HTERT RPE-1 (cell line): ENCODE data around the gene SFTPB.
"Not testable (repeated sequence)": the region's sequence is repeated elsewhere in the genome, so short reads cannot be mapped to it uniquely, and the experiment has no call there.

Experiments used
- in situ Hi-C: fragments of 300-500 bp; cut with MboI; formaldehyde crosslinking; loops from 4 replicates; pipeline ENCODE4 v1.14.3; 2020; ENCODE audit warnings: low sequenced_read_pairs

SFTPB gene

GRCh38 chr2:85678794-85679672 is 11.0 kb upstream of the SFTPB start:
- in situ Hi-C loops = no loop called here

DNA sequence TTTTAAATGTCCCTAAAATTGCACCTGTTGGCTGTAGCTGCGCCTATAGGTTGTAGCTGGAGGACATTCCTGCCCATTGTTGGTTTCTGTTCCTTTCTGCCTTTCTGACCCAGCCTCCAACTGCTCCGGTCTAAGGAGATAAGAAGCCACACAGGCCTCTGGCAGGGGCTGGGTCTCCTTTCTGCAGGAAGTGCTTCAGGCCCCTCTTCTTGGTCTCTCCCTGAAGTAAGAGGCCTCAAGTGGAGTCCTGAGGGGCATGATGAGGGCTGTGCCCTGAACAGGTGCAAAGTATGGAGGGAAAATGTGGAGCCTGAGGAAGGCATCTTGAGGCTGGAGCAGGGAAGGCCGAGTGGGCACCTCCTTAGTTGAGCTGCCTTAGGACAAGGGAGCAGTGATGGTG is 10.4 kb upstream of the SFTPB start:
- in situ Hi-C loops = no loop called here

- in situ Hi-C loops = no loop called here
Observed at GRCh38 chr2:85675866-85676548, 8.0 kb upstream of the SFTPB start.

GRCh38 chr2:85675427-85675826 is 7.4 kb upstream of the SFTPB start:
- in situ Hi-C loops = no loop called here

DNA sequence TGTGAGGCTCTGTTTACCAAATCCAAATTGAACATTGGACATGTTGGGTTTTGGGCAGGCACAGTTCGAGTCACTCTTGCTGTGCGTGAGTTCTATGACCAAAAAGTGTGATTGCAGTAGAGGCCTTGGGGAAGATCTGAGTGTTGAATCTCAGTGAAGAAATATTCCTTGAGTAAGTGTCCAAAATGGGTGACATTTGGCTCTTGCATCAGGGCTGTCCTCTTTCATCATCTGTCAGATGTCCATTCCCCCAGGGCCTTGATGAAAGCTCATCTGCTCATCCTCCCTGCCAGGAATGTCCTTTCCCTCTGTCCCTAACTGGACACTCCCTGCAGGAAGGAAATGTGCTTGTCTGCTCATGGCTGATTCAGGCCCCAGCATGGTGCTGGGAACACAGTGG is 6.4 kb upstream of the SFTPB start:
- in situ Hi-C loops = no loop called here

GRCh38 chr2:85673716-85674375 is 5.8 kb upstream of the SFTPB start:
- in situ Hi-C loops = no loop called here

DNA sequence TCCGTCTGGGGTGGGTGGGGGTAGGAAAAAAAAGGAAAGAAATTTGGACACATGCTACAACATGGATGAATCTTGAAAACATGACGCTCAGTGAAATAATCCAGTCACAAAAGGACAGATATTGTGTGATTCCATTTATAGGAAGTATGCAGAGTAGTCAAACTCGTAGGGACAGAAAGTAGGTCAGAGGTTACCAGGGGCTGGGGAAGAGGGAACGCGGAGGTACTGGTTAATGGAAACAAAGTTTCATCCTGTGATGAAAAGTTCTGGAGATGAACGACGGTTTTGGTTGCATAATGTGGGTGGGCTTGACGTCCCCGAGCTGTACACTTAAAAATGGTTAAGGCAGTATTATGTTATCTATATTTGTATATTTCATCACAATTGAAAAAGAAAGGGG is 4.5 kb upstream of the SFTPB start:
- in situ Hi-C loops = no loop called here

DNA sequence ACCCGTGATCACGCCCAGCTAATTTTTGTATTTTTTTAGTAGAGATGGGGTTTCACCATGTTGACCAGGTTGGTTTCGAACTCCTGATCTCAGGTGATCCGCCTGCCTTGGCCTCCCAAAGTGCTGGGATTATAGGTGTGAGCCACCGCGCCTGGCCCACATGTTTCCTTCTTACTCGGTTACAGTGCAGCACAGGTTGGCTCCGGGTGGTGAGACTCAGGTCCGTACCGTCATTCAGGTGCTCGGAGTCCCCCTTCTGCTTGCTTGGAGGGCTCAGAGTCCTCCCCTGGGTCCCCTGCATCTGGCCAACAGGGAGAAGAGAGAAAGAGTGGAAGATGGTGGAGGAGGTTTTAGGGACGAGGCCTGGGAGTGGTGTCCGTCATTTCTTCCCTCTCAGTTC is 2.4 kb upstream of the SFTPB start:
- in situ Hi-C loops = not testable (repeated sequence)

DNA sequence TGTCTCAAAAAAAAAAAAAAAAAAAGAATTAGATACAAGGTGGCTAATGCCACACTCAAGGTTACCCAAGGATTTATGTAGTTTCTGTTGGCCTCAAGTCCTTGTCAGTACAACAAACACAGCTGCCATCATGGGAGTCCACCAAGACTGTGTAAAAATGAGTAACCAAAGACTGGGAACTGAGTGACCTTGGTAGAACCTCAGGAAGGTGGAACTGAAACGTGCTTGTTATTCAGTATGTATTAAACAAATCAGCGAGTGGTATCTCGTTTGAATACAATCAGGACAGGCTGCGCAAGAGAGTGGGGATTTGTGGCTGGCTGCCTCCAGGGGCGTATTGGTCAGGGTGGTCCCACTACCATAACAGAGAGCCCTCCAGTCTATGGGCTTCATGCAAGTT is 1.6 kb upstream of the SFTPB start:
- in situ Hi-C loops = no loop called here

GRCh38 chr2:85668857-85669142 is 801 bp upstream of the SFTPB start:
- in situ Hi-C loops = no loop called here

DNA sequence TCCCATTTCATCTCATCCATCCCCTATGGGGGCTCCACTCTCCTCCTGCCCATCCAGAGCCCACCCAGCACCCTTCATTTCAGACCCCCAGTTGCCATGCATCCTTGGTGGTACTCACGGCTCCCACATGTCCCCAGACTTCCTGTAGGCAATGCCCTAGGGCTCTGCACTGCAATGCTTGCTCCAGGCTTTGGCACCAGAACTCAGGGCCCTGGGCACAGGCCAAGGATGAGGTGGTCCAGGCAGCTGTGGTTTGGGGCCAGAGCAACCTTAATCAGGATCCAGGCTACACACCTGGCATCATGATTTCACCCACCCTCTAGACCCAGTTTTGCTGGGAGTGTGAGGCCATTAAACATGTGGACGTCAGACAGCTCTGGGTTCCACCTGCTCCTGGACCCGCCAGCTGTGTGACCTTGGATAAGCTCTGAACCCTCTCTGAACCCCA is 414 bp downstream of the SFTPB start:
- in situ Hi-C loops = no loop called here

GRCh38 chr2:85666435-85667316 is 1.3 kb downstream of the SFTPB start:
- in situ Hi-C loops = no loop called here

DNA sequence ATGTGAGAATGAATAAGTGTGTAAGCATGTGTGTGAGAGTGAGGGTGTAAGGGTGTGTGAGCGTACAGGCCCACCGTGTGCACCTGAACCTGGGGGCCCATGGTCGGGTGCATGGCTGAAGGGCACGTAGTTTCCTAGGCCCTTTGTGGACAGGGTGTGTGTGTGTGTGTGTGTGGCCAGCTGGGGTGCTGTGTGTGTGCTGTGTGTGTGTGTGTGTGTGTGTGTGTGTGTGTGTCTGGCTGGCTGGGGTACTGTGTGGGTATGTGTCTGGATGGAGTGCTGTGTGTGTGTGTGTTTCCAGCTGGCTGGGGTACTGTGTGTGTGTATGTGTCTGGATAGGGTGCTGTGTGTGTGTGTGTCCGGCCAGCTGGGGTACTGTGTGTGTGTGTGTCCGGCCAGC is 2.0 kb downstream of the SFTPB start:
- in situ Hi-C loops = no loop called here

DNA sequence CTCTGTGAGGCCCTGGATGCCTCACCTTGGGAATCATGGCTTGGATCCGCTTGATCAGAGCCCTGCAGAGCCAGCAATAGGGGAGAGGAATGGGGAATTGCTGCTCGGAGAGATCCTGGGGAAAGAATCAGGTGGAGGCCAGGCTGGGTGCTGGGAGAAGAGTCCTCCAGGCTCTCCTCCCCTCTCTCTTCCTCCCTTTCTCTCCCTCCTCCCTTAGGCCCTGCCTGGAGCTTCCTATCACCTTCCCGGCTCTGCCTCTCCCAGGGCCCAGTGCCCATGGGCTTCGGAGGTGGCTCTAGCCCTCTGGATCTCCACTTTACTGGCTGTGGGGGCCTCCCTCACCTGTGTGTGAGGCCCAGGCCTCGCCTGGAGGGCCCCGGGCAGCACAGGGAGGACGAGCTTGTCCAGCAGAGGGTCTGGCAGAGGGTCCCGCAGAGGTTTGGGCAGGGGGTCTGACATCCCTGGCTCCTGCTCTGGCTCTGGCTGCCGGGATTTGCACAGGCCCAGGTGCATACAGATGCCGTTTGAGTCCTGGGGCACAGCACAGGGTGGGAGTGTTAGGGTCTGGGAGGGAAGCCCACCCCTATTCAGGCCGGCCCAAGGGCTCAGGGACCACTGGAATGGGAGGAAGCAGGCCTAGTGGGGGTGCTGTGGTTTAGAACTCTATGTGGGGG is 2.6 kb downstream of the SFTPB start:
- in situ Hi-C loops = no loop called here

GRCh38 chr2:85663594-85664565 is 4.1 kb downstream of the SFTPB start:
- in situ Hi-C loops = no loop called here

DNA sequence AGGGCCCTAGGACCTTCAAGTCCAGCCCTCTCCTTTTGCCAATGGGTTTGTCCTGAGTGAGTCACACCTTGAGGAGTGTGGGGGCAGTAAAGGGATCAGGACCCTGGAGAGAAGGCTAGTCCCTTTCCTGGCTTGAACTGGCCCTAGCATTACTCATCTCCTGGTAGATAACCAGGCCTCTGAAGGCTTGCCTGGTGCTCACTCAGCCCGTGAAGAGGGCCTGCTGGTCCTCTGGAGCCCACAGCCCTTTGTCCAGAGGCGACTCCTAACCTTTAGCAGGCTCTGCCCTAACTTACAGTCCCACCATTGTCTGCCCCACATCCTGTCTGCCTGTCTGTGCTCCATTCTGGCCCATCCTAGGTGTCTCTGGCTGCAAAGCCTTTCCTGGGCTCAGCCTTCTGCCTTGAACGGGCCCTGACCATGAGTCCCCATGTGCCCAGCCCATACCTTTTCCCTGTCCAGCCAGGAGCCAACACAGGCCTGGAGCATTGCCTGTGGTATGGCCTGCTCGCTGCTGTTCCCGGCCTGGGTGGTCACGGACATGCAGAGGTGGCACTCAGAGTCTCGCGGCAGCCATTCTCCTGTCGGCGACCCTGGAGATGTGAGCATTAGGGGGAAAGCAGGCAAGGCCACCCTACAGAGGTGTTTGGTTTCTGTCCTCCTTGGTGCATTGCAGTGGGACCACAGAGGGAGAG is 5.0 kb downstream of the SFTPB start:
- in situ Hi-C loops = no loop called here

- in situ Hi-C loops = no loop called here
Observed at GRCh38 chr2:85661139-85661858, 6.7 kb downstream of the SFTPB start.

- in situ Hi-C loops = no loop called here
Observed at GRCh38 chr2:85660725-85661124, 7.3 kb downstream of the SFTPB start.
